Ovary (tissue), 3 donors: Measurements from ENCODE around the gene MOV10.
"Not testable (repeated sequence)": the region's sequence is repeated elsewhere in the genome, so short reads cannot be mapped to it uniquely, and the experiment has no call there.

Source experiments
- CTCF ChIP-seq, 3 donors: fragments of 450-650 bp in 2 of 3; fragments of 200-600 bp in 1 of 3; IDR thresholded peaks; one replicate each; pipeline versions ENCODE4 v1.5.1 to v1.8.0; 2016 to 2022; ENCODE audit warnings: antibody characterized with exemption in 3 of 3, mild to moderate bottlenecking in 1 of 3
- EP300 ChIP-seq: sonication (generic); formaldehyde crosslinking; IDR thresholded peaks from one replicate; pipeline ENCODE4 v1.6.1; 2017; ENCODE audit warnings: antibody characterized with exemption
- POLR2A ChIP-seq: fragments of 450-650 bp; IDR thresholded peaks from one replicate; pipeline ENCODE4 v1.6.1; 2017; ENCODE audit warnings: antibody characterized with exemption, mild to moderate bottlenecking, moderate library complexity
- donor health status: DM: no; HTN: no; CAD: no.

GRCh38 chr1:112729011-112729410, 54.6 kb downstream of the MOV10 start:
- TF ChIP-seq CTCF (IDR thresholded peaks at IDR 0.05); POLR2A; EP300: not testable (repeated sequence)
